Measurements from ENCODE around the gene FEN1. TPM values are rescaled to one million over a fixed set of nuclear protein-coding genes. Genes with fewer than 3 reads are reported as not detected.

FEN1 gene
- total and polyA plus RNA-seq, 2 of the 8 experiments (the other 6 are each of a cell fraction or from before 2014, with no cell fraction given): 52.6 to 86.1 TPM

- TF ChIP-seq MAX (IDR thresholded peaks at IDR 0.05) (peak; percentile 65), CTCF (IDR thresholded peaks at IDR 0.05; ENCODE audit: control extremely low read depth in 1 of 3, insufficient read depth in 1 of 3, low read depth in 1 of 3, low read length in 3 of 3) (no peak), CHD2 (IDR thresholded peaks at IDR 0.05; ENCODE audit: low read length) (no peak), RXRA (IDR thresholded peaks at IDR 0.05; ENCODE audit: insufficient read depth, low read depth, low read length) (no peak), CHD1 (IDR thresholded peaks at IDR 0.05; ENCODE audit: low read depth, low read length) (no peak), E2F6 (IDR thresholded peaks at IDR 0.05) (no peak), SIX5 (IDR thresholded peaks at IDR 0.05; ENCODE audit: low read depth, low read length) (no peak), SIN3A (conservative IDR thresholded peaks at IDR 0.05 in 1 of 2, IDR thresholded peaks at IDR 0.05 in 1 of 2; ENCODE audit: low read depth in 1 of 2, low read length in 2 of 2) (no peak), CBX8 (IDR thresholded peaks at IDR 0.05; ENCODE audit: borderline replicate concordance, low read depth, low read length) (no peak), TAF1 (IDR thresholded peaks at IDR 0.05; ENCODE audit: low read depth, low read length) (peak; percentile 44; the same call in 1 of the 2 replicates), BACH1 (IDR thresholded peaks at IDR 0.05; ENCODE audit: low read length) (no peak), EP300 (IDR thresholded peaks at IDR 0.05; ENCODE audit: borderline replicate concordance in 1 of 2, low read depth in 2 of 2, low read length in 2 of 2) (no peak), NANOG (IDR thresholded peaks at IDR 0.05; ENCODE audit: insufficient read depth, low read depth, low read length, poor library complexity, severe bottlenecking) (no peak), BRCA1 (IDR thresholded peaks at IDR 0.05; ENCODE audit: low read depth, low read length) (no peak), KDM5A (IDR thresholded peaks at IDR 0.05; ENCODE audit: low read length) (no peak), JUN (IDR thresholded peaks at IDR 0.05; ENCODE audit: low read depth, low read length) (no peak), MAFK (IDR thresholded peaks at IDR 0.05; ENCODE audit: low read depth, low read length) (no peak), CBX5 (IDR thresholded peaks at IDR 0.05; ENCODE audit: low read depth, low read length) (no peak), RAD21 (IDR thresholded peaks at IDR 0.05 in 1 of 2, conservative IDR thresholded peaks at IDR 0.05 in 1 of 2; ENCODE audit: low read depth in 2 of 2, low read length in 2 of 2) (no peak), ZNF274 (IDR thresholded peaks at IDR 0.05; ENCODE audit: borderline replicate concordance, extremely low read depth, low read length) (no peak), CTBP2 (IDR thresholded peaks at IDR 0.05; ENCODE audit: borderline replicate concordance, insufficient read depth, insufficient read length, low read length) (no peak)
Observed at GRCh38 chr11:61826930-61827570, 34.3 kb downstream of the FEN1 start (continued).
